Skin of body (tissue), 2 donors: Measurements from ENCODE around the gene MGLL. TPM values are rescaled to one million over a fixed set of nuclear protein-coding genes. Genes with fewer than 3 reads are reported as not detected.
"Not testable (repeated sequence)": the region's sequence is repeated elsewhere in the genome, so short reads cannot be mapped to it uniquely, and the experiment has no call there.

Source experiments
- DNase-seq: peaks from one replicate; lab custom pipeline; 2025; lab: John Stamatoyannopoulos, UW
- total RNA-seq: library from RNA; depleted of rRNA; stranded (reverse); fragments of >200 nt; gene quantifications from one replicate; pipeline ENCODE4 v1.2.3, GENCODE V29; 2014

The MGLL gene
- total RNA-seq, 1 donor from 2014 or later = 32.7 TPM

DNA sequence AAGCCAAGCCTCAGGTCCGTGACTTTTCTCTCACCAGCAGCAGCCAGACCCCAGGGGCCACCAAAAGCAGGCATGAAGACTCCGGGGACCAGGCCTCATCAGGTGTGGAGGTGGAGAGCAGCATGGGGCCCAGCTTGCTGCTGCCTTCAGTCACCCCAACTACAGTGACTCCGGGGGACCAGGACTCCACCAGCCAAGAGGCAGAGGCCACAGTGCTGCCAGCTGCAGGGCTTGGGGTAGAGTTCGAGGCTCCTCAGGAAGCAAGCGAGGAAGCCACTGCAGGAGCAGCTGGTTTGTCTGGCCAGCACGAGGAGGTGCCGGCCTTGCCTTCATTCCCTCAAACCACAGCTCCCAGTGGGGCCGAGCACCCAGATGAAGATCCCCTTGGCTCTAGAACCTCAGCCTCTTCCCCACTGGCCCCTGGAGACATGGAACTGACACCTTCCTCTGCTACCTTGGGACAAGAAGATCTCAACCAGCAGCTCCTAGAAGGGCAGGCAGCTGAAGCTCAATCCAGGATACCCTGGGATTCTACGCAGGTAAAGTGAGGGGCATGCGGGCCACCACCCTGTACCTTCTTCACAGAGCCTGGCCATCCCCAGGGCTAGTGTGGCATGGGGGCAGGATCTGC lies 161.6 kb downstream of the MGLL start:
- no peak for DNase-seq

GRCh38 chr3:127658234-127658633 lies 164.1 kb downstream of the MGLL start:
- no peak for DNase-seq

DNA sequence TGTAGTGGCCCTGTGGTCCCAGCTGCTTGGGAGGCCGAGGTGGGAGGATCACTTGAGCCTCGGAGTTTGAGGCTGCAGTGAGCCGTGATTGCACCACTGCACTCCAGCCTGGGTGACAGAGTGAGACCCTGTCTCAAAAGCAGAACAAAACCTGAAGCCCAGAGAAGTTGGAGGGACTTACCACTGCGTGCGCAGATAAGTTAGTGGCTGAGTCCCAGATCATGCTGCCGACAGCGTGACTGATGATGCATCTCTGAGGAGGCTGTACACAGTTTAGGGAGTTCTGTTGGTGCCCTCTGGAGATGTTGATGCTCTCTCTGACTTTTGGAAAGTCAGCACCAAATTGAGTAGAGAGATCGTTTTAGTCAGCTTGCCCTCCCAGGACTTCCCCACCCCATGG lies 165.4 kb downstream of the MGLL start:
- no peak for DNase-seq

- DNase-seq = no peak
Measured at GRCh38 chr3:127655641-127656040, 166.7 kb downstream of the MGLL start.

GRCh38 chr3:127654993-127655392 lies 167.3 kb downstream of the MGLL start:
- DNase-seq = not testable (repeated sequence)

DNA sequence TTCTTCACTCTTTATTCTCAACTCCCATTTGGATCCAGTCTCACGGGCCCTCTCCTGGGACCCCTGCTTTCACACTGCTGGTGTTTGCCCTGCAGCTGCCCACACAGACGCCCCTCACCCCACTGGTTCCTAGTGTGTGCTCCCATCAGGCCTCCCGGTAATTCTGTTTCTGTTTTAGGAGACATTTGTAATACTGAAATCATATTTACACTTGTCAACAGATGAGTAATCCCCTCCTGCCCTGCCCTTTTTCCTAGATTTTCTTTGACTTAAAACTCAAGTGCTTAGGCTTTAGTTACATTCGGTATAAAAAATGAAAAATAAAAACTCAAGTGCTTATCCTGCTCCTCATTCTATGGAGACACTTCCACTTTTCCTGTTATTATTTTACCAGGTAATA lies 167.9 kb downstream of the MGLL start:
- DNase-seq = no peak

DNA sequence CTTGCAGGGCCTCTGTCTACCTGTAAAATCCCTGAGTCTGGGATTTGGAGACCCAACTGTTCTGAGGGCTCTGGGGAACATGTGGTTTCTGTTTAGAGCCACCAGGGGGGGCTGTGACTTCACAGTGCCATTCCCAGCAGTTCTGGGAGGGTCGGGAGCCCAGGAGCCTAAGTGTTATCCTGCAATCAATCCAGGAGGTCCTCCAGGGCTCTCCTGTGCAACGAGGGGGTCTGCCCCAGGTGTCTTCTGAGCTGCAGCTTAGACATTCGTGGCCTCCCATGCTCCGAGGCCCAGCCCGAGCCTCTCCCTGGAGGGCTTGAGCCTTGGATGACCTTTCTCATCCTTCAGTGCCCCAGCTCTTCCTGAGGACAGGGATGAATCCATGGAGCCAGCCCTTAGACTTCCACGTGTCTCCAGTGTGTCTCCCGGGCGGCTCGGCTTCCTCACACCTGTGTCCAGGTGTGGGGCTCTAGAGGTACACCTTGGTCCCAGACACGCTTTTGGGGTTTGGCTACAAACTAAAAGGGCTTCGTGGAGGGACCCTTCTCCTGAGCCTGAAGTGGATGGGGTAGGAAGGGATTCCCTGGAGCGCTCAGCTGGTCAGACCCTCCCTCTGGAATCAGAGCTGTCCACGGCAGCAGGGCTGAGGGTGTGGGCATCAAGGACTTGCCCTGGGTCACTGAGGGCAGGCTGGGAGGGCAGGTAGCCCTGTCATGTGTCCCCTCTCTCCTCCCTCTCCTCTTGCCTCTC lies 169.9 kb downstream of the MGLL start:
- DNase-seq = peak; percentile 56

- DNase-seq = no peak
Measured at GRCh38 chr3:127651516-127652172, 170.7 kb downstream of the MGLL start.

- no peak for DNase-seq
Measured at GRCh38 chr3:127650236-127650635, 172.1 kb downstream of the MGLL start.

DNA sequence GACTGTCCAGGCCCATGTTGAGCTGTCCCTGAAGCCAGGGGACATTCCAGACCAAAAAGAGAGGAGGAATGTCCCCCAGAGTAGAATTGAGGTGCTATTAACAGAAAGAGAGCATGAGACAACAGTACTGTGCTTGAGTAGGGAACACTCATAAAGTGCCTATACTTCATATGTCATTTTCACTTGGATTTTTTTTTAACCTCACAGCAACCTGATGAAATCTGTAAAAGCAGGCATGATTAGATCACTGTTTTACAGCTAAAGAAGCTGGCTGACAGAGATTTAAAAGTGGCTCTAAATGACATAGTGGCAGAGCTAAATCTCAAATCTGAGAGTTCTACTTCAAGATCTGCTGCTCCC lies 174.5 kb downstream of the MGLL start:
- no peak for DNase-seq

- DNase-seq = no peak
Measured at GRCh38 chr3:127647166-127647844, 175.0 kb downstream of the MGLL start.

GRCh38 chr3:127646501-127647046 lies 175.7 kb downstream of the MGLL start:
- DNase-seq = no peak

DNA sequence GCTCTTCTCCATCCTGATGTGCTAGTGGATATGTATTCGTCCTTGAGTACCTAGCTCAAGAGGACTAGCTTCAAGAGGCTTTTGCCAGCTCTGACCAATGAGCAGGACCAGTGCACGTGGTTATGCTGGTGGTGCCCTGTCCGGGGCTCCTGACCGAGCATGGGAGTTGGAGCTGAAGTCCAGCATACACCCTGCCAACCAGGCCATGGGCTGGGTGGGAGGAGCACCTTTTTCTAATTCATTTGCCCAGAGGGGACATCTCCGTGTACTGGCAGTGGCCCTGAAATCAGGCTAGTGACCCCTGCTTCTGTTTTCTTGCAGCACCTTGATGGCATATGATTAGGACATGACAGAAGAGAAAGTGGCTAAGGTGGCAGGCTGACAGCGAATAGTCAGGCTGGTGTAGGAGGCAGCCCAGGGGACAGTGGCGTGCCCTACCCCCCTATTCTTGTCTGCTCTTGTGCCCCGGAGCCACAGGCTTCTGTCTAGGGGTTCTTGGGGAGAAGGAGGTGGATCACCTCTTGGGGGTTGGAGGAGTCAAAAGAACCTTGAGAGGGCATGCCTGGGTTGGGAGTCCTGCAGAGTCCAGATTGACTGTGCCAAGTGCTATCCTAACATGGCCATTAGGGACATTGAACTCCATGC lies 176.8 kb downstream of the MGLL start:
- no peak for DNase-seq

DNA sequence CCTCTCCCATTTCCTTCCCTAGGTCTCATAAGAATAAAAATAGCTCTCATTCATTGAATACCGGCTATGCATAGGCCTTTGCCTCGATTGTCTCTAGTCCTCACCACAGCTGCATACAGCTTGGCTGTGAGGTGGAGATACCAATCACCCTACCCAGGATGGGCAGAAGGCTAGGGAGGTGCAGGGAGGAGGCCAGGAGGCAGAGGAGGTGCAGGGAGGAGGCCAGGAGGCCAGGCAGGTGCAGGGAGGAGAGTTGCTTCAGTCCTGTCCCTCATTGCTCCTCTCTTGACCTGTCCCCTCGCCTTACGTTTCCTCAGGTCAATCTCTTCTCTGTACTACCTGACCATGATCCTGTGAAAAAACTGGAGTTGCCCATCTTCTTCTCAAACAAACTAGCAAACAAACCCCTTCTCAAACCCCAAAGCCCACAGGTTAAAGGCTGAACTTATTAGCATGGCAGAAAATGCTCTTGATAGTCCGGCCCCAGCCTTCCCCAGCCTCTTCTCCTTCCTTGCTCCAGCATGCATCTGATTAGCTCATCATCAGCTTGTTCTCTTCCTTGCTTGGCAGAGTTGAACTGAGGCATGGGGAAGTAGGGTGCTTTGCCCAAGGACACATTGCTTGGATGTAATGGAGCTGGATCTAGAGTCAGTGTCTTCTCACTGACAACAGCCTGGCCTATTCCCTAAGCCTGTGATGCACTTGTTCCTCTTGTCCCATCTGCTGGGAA lies 177.5 kb downstream of the MGLL start:
- no peak for DNase-seq

- no peak for DNase-seq
Measured at GRCh38 chr3:127640042-127640355, 182.3 kb downstream of the MGLL start.

- DNase-seq = no peak
Measured at GRCh38 chr3:127639173-127640041, 182.9 kb downstream of the MGLL start.
